K562 (cell line): ENCODE measurements around the gene CHN1. TPM values are rescaled to one million over a fixed set of nuclear protein-coding genes. Genes with fewer than 3 reads are reported as not detected.

Experiments used
- ATAC-seq: fragments of 200-7000 bp; cut with Tn5 transposase; 3 replicates; pipeline ENCODE4 v1.9.1; 2020; ENCODE audit warnings: moderate library complexity
- BruUV-seq: library from RNA; stranded (reverse); fragments of 400-500 nt; replicated peaks from 2 replicates; lab custom pipeline; 2021; lab: Mats Ljungman, UMichigan
- CTCF ChIA-PET: fragments of 300-600 bp; formaldehyde crosslinking; extraction: SDS; loops from one replicate; lab custom pipeline; 2021; ENCODE audit warnings: low intra/inter-chr PET ratio; lab: Yijun Ruan, JAX
- POLR2A ChIA-PET: fragments of 300-600, 350-650 bp; sonication (Branson Sonifier 250); formaldehyde crosslinking; extraction: SDS; loops from one replicate; lab custom pipeline; 2021; ENCODE audit warnings: antibody characterized with exemption, inconsistent platforms; lab: Yijun Ruan, JAX
- DNase-seq, 4 experiments: peaks; one replicate each; pipeline versions ENCODE4 v3.0.0 to v3.0.0-alpha.2; 2011 to 2018; ENCODE audit warnings: low spot score in 3 of 4, mixed read lengths in 3 of 4; ENCODE audit errors: extremely low read depth in 1 of 4
- FAIRE-seq: peaks from 2 replicates; lab custom pipeline; 2011; peaks lifted over from hg19 to GRCh38; lab: Jason Lieb, UNC
- H2AFZ ChIP-seq: 2 replicates; pipeline ENCODE4 v1.6.0; 2011; ENCODE audit warnings: low read depth, low read length, control low read depth, inconsistent platforms
- H3K27ac ChIP-seq: fragments of 200-600 bp; 3 replicates; pipeline ENCODE4 v1.8.0; 2011; ENCODE audit warnings: low read depth, mild to moderate bottlenecking, control low read depth, inconsistent platforms, low read length, moderate library complexity, mixed read lengths; ENCODE audit errors: extremely low read depth
- H3K27me3 ChIP-seq, 2 experiments: fragments of 300-600 bp in 1 of 2; 2 replicates in 1 of 2; 3 replicates in 1 of 2; pipeline versions ENCODE4 v1.6.0 to v1.8.0; 2011; ENCODE audit warnings: inconsistent platforms in 2 of 2, low read length in 2 of 2, mild to moderate bottlenecking in 1 of 2, mixed read lengths in 1 of 2, moderate library complexity in 1 of 2; ENCODE audit not compliant: control insufficient read depth in 2 of 2, insufficient read depth in 2 of 2
- H3K36me3 ChIP-seq: fragments of 300-600 bp; 3 replicates; pipeline ENCODE4 v1.8.0; 2011; ENCODE audit warnings: mild to moderate bottlenecking, low read length, inconsistent platforms; ENCODE audit not compliant: control insufficient read depth, insufficient read depth
- H3K4me1 ChIP-seq, 2 experiments: fragments of 200-600 bp in 1 of 2; replicated peaks in 1 of 2; 2 replicates in 1 of 2; 3 replicates in 1 of 2; pipeline versions ENCODE4 v1.5.1 to v1.8.0; 2011; ENCODE audit warnings: inconsistent platforms in 2 of 2, low read length in 2 of 2, mild to moderate bottlenecking in 1 of 2, mixed read lengths in 1 of 2, moderate library complexity in 1 of 2; ENCODE audit not compliant: control insufficient read depth in 2 of 2, insufficient read depth in 2 of 2
- H3K4me2 ChIP-seq: 2 replicates; pipeline ENCODE4 v1.6.1; 2011; ENCODE audit warnings: low read length, control low read depth, inconsistent platforms, mixed read lengths; ENCODE audit not compliant: insufficient read depth
- H3K4me3 ChIP-seq: fragments of 200-600 bp; sonication (generic), shearing (Covaris generic); 2 replicates; pipeline ENCODE4 v1.5.1; 2016; ENCODE audit warnings: control low read depth, inconsistent platforms
- H3K79me2 ChIP-seq: fragments of 200-600 bp; 3 replicates; pipeline ENCODE4 v1.8.0; 2011; ENCODE audit warnings: low read length, inconsistent platforms; ENCODE audit not compliant: control insufficient read depth, insufficient read depth
- H3K9ac ChIP-seq, 2 experiments: 2 replicates each; pipeline versions ENCODE4 v1.6.0 to v1.6.1; 2011; ENCODE audit warnings: low read depth in 2 of 2, low read length in 2 of 2, control low read depth in 1 of 2, inconsistent platforms in 1 of 2, mild to moderate bottlenecking in 1 of 2, mixed read lengths in 1 of 2; ENCODE audit not compliant: insufficient read depth in 1 of 2
- H3K9me1 ChIP-seq: one replicate; pipeline ENCODE4 v1.6.0; 2011; ENCODE audit warnings: inconsistent platforms, mild to moderate bottlenecking, low read length, moderate library complexity; ENCODE audit not compliant: control insufficient read depth, insufficient read depth
- H3K9me3 ChIP-seq: replicated peaks from 2 replicates; pipeline ENCODE4 v1.5.1; 2011; ENCODE audit warnings: low read depth, low read length, inconsistent platforms; ENCODE audit not compliant: control insufficient read depth, insufficient read depth
- H4K20me1 ChIP-seq: replicated peaks from 2 replicates; pipeline ENCODE4 v1.6.1; 2011; ENCODE audit warnings: low read length, inconsistent platforms, mixed read lengths; ENCODE audit not compliant: control insufficient read depth, insufficient read depth
- DDX20 ChIP-seq: fragments of 450-650 bp; IDR thresholded peaks from 2 replicates; pipeline ENCODE4 v1.6.1; 2016; ENCODE audit warnings: missing genetic modification characterization, low read depth, mild to moderate bottlenecking, missing compliant biosample characterization, moderate library complexity
- HNRNPH1 ChIP-seq: fragments of 200-400 bp; formaldehyde crosslinking; optimal IDR thresholded peaks from 2 replicates; pipeline ENCODE3; 2017; ENCODE audit warnings: low read depth, mild to moderate bottlenecking, low read length, moderate library complexity
- ZBTB1 ChIP-seq: sonication (generic); formaldehyde crosslinking; IDR thresholded peaks from 2 replicates; pipeline ENCODE4 v1.8.1; 2023; ENCODE audit warnings: missing genetic modification reagents, low read depth, mild to moderate bottlenecking, borderline replicate concordance
- WGBS: fragments of 100-300 bp; shearing (Covaris generic); methylation state at CpG from one replicate; pipeline ENCODE4 v1.1.6; 2016; ENCODE audit warnings: low coverage, mixed read lengths; ENCODE audit not compliant: insufficient coverage; ENCODE audit errors: missing lambda C conversion rate; 5-methylcytosine and 5-hydroxymethylcytosine counted together
- in situ Hi-C: fragments of 300-500 bp; cut with MboI; formaldehyde crosslinking; loops from 4 replicates; pipeline ENCODE4 v1.15.0; 2018; ENCODE audit warnings: inconsistent platforms, mixed read lengths
- intact Hi-C: fragments of 100-400 bp; cut with micrococcal nuclease; formaldehyde crosslinking; loops from 2 replicates; pipeline ENCODE4 v1.14.2; 2022
- polyA plus RNA-seq, 8 experiments: library from polyadenylated mRNA; depleted of rRNA in 4 of 8; stranded (reverse) in 5 of 8; unstranded in 3 of 8; fragments of >200 nt; fragmentation: Nextera tagmentation in 2 of 8; fragmentation: Illumina TruSeq in 1 of 8; extraction: Ambion mirVana in 2 of 8; extraction: Trizol in 1 of 8; gene quantifications; 2 replicates each; pipeline versions ENCODE4 v1.2.1 to v1.2.3, GENCODE V29; 2011 to 2014; ENCODE audit warnings: inconsistent platforms in 1 of 8, missing spikeins in 1 of 8
- total RNA-seq, 7 experiments: library from RNA; depleted of rRNA in 6 of 7; stranded (reverse); fragments of >200 nt in 6 of 7; fragmentation: Illumina TruSeq in 2 of 7; extraction: Trizol in 2 of 7; gene quantifications; 2 replicates each; pipeline versions ENCODE4 v1.2.1 to v1.2.3, GENCODE V29; 2011 to 2021; ENCODE audit warnings: low replicate concordance in 1 of 7
- TF ChIP-seq, protein P1 (sequence below): fragments of 450-650 bp; IDR thresholded peaks from 2 replicates; pipeline ENCODE4 v1.6.1; 2016; ENCODE audit warnings: low read depth, mild to moderate bottlenecking, moderate library complexity
- TF ChIP-seq, protein P2 (sequence below): IDR thresholded peaks from 2 replicates; pipeline ENCODE4 v1.6.1; 2016; ENCODE audit warnings: missing genetic modification characterization, missing compliant biosample characterization
- TF ChIP-seq, protein P3 (sequence below): sonication (generic); formaldehyde crosslinking; IDR thresholded peaks from 2 replicates; pipeline ENCODE4 v1.8.1; 2023; ENCODE audit warnings: mild to moderate bottlenecking, missing genetic modification reagents, moderate library complexity
- TF ChIP-seq, protein P4 (sequence below), 2 experiments: fragments of 450-650 bp; IDR thresholded peaks; 2 replicates each; pipeline ENCODE4 v1.6.1; 2016
- TF ChIP-seq, protein P5 (sequence below): fragments of 200-800 bp; sonication (Bioruptor generic); IDR thresholded peaks from 2 replicates; pipeline ENCODE4 v1.6.1; 2017; ENCODE audit warnings: missing genetic modification characterization, missing compliant biosample characterization

Gene CHN1
- total and polyA plus RNA-seq, 9 of the 15 experiments (the other 6 are each of a cell fraction or from before 2014, with no cell fraction given) = 0.17 to 2.0 (median 0.87) TPM

DNA sequence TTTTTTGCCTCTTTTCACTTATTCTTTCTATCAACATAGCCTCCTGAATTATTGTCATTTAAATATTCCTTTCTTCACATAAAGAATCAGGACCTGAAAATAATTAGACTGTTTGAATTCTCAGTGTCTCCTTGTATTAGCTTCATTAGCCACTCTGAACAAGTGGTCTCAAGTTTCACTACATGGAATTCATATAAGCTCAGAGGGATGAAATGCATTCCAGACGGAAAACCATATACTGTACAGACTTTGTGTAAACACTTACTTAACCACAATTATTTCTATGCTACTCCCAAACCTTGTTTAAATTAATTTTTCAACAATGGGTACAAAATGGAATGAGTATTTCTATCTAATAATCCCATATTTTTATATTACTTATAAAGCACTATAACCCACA is 53.4 kb downstream of the CHN1 start:
- intact Hi-C loops = no loop called here
- Histone ChIP-seq H3K9me3 (no peaks in the 10 kb centered on the region), H2AFZ (no peak overlapping the region), H3K4me1 (no peaks in the 10 kb centered on the region), H3K79me2 (no peaks in the 10 kb centered on the region), H3K27ac (no peak overlapping the region), H3K36me3 (no peaks in the 10 kb centered on the region), H3K9me1 (no peaks in the 10 kb centered on the region), H4K20me1 (no peaks in the 10 kb centered on the region), H3K27me3 (peaks cover 3 to 6% of the 10 kb centered on the region in 2 experiments), H3K4me2 (no peak overlapping the region), H3K9ac (no peak overlapping the region), H3K4me3 (no peak overlapping the region)
- DNase-seq (no peak), FAIRE-seq (no peak), ATAC-seq (no peak)
- POLR2A ChIA-PET = no interaction called here
- no TSS peak for BruUV-seq
- CTCF ChIA-PET = no interaction called here
- in situ Hi-C loops = no loop called here
- 0% methylated on average over 1 of the region's 1 CpG for WGBS
- TF ChIP-seq, protein P1, sequence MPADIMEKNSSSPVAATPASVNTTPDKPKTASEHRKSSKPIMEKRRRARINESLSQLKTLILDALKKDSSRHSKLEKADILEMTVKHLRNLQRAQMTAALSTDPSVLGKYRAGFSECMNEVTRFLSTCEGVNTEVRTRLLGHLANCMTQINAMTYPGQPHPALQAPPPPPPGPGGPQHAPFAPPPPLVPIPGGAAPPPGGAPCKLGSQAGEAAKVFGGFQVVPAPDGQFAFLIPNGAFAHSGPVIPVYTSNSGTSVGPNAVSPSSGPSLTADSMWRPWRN = no peak
- TF ChIP-seq HNRNPH1 (no peak), ZBTB1 (CRISPR knock-in tag) (no peak), DDX20 (tag) (no peak)
- TF ChIP-seq, protein P2, sequence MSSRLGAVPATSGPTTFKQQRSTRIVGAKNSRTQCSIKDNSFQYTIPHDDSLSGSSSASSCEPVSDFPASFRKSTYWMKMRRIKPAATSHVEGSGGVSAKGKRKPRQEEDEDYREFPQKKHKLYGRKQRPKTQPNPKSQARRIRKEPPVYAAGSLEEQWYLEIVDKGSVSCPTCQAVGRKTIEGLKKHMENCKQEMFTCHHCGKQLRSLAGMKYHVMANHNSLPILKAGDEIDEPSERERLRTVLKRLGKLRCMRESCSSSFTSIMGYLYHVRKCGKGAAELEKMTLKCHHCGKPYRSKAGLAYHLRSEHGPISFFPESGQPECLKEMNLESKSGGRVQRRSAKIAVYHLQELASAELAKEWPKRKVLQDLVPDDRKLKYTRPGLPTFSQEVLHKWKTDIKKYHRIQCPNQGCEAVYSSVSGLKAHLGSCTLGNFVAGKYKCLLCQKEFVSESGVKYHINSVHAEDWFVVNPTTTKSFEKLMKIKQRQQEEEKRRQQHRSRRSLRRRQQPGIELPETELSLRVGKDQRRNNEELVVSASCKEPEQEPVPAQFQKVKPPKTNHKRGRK (tag) = no peak
- TF ChIP-seq, protein P3, sequence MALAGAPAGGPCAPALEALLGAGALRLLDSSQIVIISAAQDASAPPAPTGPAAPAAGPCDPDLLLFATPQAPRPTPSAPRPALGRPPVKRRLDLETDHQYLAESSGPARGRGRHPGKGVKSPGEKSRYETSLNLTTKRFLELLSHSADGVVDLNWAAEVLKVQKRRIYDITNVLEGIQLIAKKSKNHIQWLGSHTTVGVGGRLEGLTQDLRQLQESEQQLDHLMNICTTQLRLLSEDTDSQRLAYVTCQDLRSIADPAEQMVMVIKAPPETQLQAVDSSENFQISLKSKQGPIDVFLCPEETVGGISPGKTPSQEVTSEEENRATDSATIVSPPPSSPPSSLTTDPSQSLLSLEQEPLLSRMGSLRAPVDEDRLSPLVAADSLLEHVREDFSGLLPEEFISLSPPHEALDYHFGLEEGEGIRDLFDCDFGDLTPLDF (CRISPR knock-in tag) = no peak
- TF ChIP-seq, protein P4, sequence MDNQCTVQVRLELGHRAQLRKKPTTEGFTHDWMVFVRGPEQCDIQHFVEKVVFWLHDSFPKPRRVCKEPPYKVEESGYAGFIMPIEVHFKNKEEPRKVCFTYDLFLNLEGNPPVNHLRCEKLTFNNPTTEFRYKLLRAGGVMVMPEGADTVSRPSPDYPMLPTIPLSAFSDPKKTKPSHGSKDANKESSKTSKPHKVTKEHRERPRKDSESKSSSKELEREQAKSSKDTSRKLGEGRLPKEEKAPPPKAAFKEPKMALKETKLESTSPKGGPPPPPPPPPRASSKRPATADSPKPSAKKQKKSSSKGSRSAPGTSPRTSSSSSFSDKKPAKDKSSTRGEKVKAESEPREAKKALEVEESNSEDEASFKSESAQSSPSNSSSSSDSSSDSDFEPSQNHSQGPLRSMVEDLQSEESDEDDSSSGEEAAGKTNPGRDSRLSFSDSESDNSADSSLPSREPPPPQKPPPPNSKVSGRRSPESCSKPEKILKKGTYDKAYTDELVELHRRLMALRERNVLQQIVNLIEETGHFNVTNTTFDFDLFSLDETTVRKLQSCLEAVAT (IDR thresholded peaks at IDR 0.05) = no peak
- TF ChIP-seq, protein P5, sequence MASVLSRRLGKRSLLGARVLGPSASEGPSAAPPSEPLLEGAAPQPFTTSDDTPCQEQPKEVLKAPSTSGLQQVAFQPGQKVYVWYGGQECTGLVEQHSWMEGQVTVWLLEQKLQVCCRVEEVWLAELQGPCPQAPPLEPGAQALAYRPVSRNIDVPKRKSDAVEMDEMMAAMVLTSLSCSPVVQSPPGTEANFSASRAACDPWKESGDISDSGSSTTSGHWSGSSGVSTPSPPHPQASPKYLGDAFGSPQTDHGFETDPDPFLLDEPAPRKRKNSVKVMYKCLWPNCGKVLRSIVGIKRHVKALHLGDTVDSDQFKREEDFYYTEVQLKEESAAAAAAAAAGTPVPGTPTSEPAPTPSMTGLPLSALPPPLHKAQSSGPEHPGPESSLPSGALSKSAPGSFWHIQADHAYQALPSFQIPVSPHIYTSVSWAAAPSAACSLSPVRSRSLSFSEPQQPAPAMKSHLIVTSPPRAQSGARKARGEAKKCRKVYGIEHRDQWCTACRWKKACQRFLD (CRISPR knock-in tag) = no peak
- TF ChIP-seq, all 486 proteins: peak for 0
